K562 (cell line): Measurements from ENCODE around the gene ZCCHC8. TPM values are rescaled to one million over a fixed set of nuclear protein-coding genes. Genes with fewer than 3 reads are reported as not detected.

ENCODE experiments used
- ATAC-seq: fragments of 200-7000 bp; cut with Tn5 transposase; 3 replicates; pipeline ENCODE4 v1.9.1; 2020; ENCODE audit warnings: moderate library complexity
- BruUV-seq: library from RNA; stranded (reverse); fragments of 400-500 nt; replicated peaks from 2 replicates; lab custom pipeline; 2021; lab: Mats Ljungman, UMichigan
- CTCF ChIA-PET: fragments of 300-600 bp; formaldehyde crosslinking; extraction: SDS; loops from one replicate; lab custom pipeline; 2021; ENCODE audit warnings: low intra/inter-chr PET ratio; lab: Yijun Ruan, JAX
- POLR2A ChIA-PET: fragments of 300-600, 350-650 bp; sonication (Branson Sonifier 250); formaldehyde crosslinking; extraction: SDS; loops from one replicate; lab custom pipeline; 2021; ENCODE audit warnings: antibody characterized with exemption, inconsistent platforms; lab: Yijun Ruan, JAX
- DNase-seq, 4 experiments: peaks; one replicate each; pipeline versions ENCODE4 v3.0.0 to v3.0.0-alpha.2; 2011 to 2018; ENCODE audit warnings: low spot score in 3 of 4, mixed read lengths in 3 of 4; ENCODE audit errors: extremely low read depth in 1 of 4
- FAIRE-seq: peaks from 2 replicates; lab custom pipeline; 2011; peaks lifted over from hg19 to GRCh38; lab: Jason Lieb, UNC
- H2AFZ ChIP-seq: 2 replicates; pipeline ENCODE4 v1.6.0; 2011; ENCODE audit warnings: low read depth, low read length, control low read depth, inconsistent platforms
- H3K27ac ChIP-seq: fragments of 200-600 bp; 3 replicates; pipeline ENCODE4 v1.8.0; 2011; ENCODE audit warnings: low read depth, mild to moderate bottlenecking, control low read depth, inconsistent platforms, low read length, moderate library complexity, mixed read lengths; ENCODE audit errors: extremely low read depth
- H3K27me3 ChIP-seq, 2 experiments: fragments of 300-600 bp in 1 of 2; 2 replicates in 1 of 2; 3 replicates in 1 of 2; pipeline versions ENCODE4 v1.6.0 to v1.8.0; 2011; ENCODE audit warnings: inconsistent platforms in 2 of 2, low read length in 2 of 2, mild to moderate bottlenecking in 1 of 2, mixed read lengths in 1 of 2, moderate library complexity in 1 of 2; ENCODE audit not compliant: control insufficient read depth in 2 of 2, insufficient read depth in 2 of 2
- H3K36me3 ChIP-seq: fragments of 300-600 bp; 3 replicates; pipeline ENCODE4 v1.8.0; 2011; ENCODE audit warnings: mild to moderate bottlenecking, low read length, inconsistent platforms; ENCODE audit not compliant: control insufficient read depth, insufficient read depth
- H3K4me1 ChIP-seq, 2 experiments: fragments of 200-600 bp in 1 of 2; replicated peaks in 1 of 2; 2 replicates in 1 of 2; 3 replicates in 1 of 2; pipeline versions ENCODE4 v1.5.1 to v1.8.0; 2011; ENCODE audit warnings: inconsistent platforms in 2 of 2, low read length in 2 of 2, mild to moderate bottlenecking in 1 of 2, mixed read lengths in 1 of 2, moderate library complexity in 1 of 2; ENCODE audit not compliant: control insufficient read depth in 2 of 2, insufficient read depth in 2 of 2
- H3K4me2 ChIP-seq: 2 replicates; pipeline ENCODE4 v1.6.1; 2011; ENCODE audit warnings: low read length, control low read depth, inconsistent platforms, mixed read lengths; ENCODE audit not compliant: insufficient read depth
- H3K4me3 ChIP-seq: fragments of 200-600 bp; sonication (generic), shearing (Covaris generic); 2 replicates; pipeline ENCODE4 v1.5.1; 2016; ENCODE audit warnings: control low read depth, inconsistent platforms
- H3K79me2 ChIP-seq: fragments of 200-600 bp; 3 replicates; pipeline ENCODE4 v1.8.0; 2011; ENCODE audit warnings: low read length, inconsistent platforms; ENCODE audit not compliant: control insufficient read depth, insufficient read depth
- H3K9ac ChIP-seq, 2 experiments: 2 replicates each; pipeline versions ENCODE4 v1.6.0 to v1.6.1; 2011; ENCODE audit warnings: low read depth in 2 of 2, low read length in 2 of 2, control low read depth in 1 of 2, inconsistent platforms in 1 of 2, mild to moderate bottlenecking in 1 of 2, mixed read lengths in 1 of 2; ENCODE audit not compliant: insufficient read depth in 1 of 2
- H3K9me1 ChIP-seq: one replicate; pipeline ENCODE4 v1.6.0; 2011; ENCODE audit warnings: inconsistent platforms, mild to moderate bottlenecking, low read length, moderate library complexity; ENCODE audit not compliant: control insufficient read depth, insufficient read depth
- H3K9me3 ChIP-seq: replicated peaks from 2 replicates; pipeline ENCODE4 v1.5.1; 2011; ENCODE audit warnings: low read depth, low read length, inconsistent platforms; ENCODE audit not compliant: control insufficient read depth, insufficient read depth
- H4K20me1 ChIP-seq: replicated peaks from 2 replicates; pipeline ENCODE4 v1.6.1; 2011; ENCODE audit warnings: low read length, inconsistent platforms, mixed read lengths; ENCODE audit not compliant: control insufficient read depth, insufficient read depth
- MED1 ChIP-seq: sonication (generic); formaldehyde crosslinking; IDR thresholded peaks from 2 replicates; pipeline ENCODE4 v1.8.1; 2023; ENCODE audit warnings: missing genetic modification reagents, borderline replicate concordance
- PTRF ChIP-seq: fragments of 450-650 bp; IDR thresholded peaks from 2 replicates; pipeline ENCODE4 v1.6.1; 2016; ENCODE audit warnings: mild to moderate bottlenecking, missing genetic modification characterization, missing compliant biosample characterization
- SAFB ChIP-seq: fragments of 200-400 bp; formaldehyde crosslinking; IDR thresholded peaks from 2 replicates; pipeline ENCODE4 v1.6.1; 2017; ENCODE audit warnings: low read depth, low read length, borderline replicate concordance
- ZNF282 ChIP-seq: sonication (generic); formaldehyde crosslinking; IDR thresholded peaks from 2 replicates; pipeline ENCODE4 v1.8.1; 2023; ENCODE audit warnings: missing genetic modification reagents
- ZNF76 ChIP-seq: fragments of 250-450 bp; sonication (Bioruptor Pico); IDR thresholded peaks from 2 replicates; pipeline ENCODE4 v1.4.0; 2020; ENCODE audit warnings: mild to moderate bottlenecking, moderate library complexity, borderline replicate concordance
- ZNF780A ChIP-seq: fragments of 250-450 bp; sonication (Bioruptor Pico); IDR thresholded peaks from 2 replicates; pipeline ENCODE4 v1.5.0; 2021; ENCODE audit warnings: mild to moderate bottlenecking
- WGBS: fragments of 100-300 bp; shearing (Covaris generic); methylation state at CpG from one replicate; pipeline ENCODE4 v1.1.6; 2016; ENCODE audit warnings: low coverage, mixed read lengths; ENCODE audit not compliant: insufficient coverage; ENCODE audit errors: missing lambda C conversion rate; 5-methylcytosine and 5-hydroxymethylcytosine counted together
- in situ Hi-C: fragments of 300-500 bp; cut with MboI; formaldehyde crosslinking; loops from 4 replicates; pipeline ENCODE4 v1.15.0; 2018; ENCODE audit warnings: inconsistent platforms, mixed read lengths
- intact Hi-C: fragments of 100-400 bp; cut with micrococcal nuclease; formaldehyde crosslinking; loops from 2 replicates; pipeline ENCODE4 v1.14.2; 2022
- polyA plus RNA-seq, 8 experiments: library from polyadenylated mRNA; depleted of rRNA in 4 of 8; stranded (reverse) in 5 of 8; unstranded in 3 of 8; fragments of >200 nt; fragmentation: Nextera tagmentation in 2 of 8; fragmentation: Illumina TruSeq in 1 of 8; extraction: Ambion mirVana in 2 of 8; extraction: Trizol in 1 of 8; gene quantifications; 2 replicates each; pipeline versions ENCODE4 v1.2.1 to v1.2.3, GENCODE V29; 2011 to 2014; ENCODE audit warnings: inconsistent platforms in 1 of 8, missing spikeins in 1 of 8
- total RNA-seq, 7 experiments: library from RNA; depleted of rRNA in 6 of 7; stranded (reverse); fragments of >200 nt in 6 of 7; fragmentation: Illumina TruSeq in 2 of 7; extraction: Trizol in 2 of 7; gene quantifications; 2 replicates each; pipeline versions ENCODE4 v1.2.1 to v1.2.3, GENCODE V29; 2011 to 2021; ENCODE audit warnings: low replicate concordance in 1 of 7
- TF ChIP-seq, protein P1 (sequence below): IDR thresholded peaks from 2 replicates; pipeline ENCODE4 v1.6.1; 2011; ENCODE audit not compliant: insufficient read length; ENCODE audit errors: extremely low read depth

Gene ZCCHC8
- total and polyA plus RNA-seq, 9 of the 15 experiments (the other 6 are each of a cell fraction or from before 2014, with no cell fraction given), result 14.8 to 50.9 (median 34.1) TPM

- intact Hi-C loops, result no loop called here
- H3K4me2 ChIP-seq, result no peak overlapping the region
- no peak for DNase-seq
- no peaks in the 10 kb centered on the region for H3K27me3 ChIP-seq
- H3K27ac ChIP-seq, result no peak overlapping the region
- FAIRE-seq, result no peak
- POLR2A ChIA-PET, result interaction anchor here (1.3 kb wide), 1 partner anchor 11 kb away, joined by 3 read pairs; no protein-coding TSS in a partner anchor
- H3K9me1 ChIP-seq, result no peaks in the 10 kb centered on the region
- no peak overlapping the region for H3K4me3 ChIP-seq
- no peaks in the 10 kb centered on the region; a peak in 1 of 5 replicates for H3K4me1 ChIP-seq
- no TSS peak for BruUV-seq
- no peaks in the 10 kb centered on the region for H3K36me3 ChIP-seq
- in situ Hi-C loops, result no loop called here
- CTCF ChIA-PET, result no interaction called here
- no peak for TF ChIP-seq MED1 (CRISPR knock-in tag)
- no peak for TF ChIP-seq ZNF76
- TF ChIP-seq, protein P1, sequence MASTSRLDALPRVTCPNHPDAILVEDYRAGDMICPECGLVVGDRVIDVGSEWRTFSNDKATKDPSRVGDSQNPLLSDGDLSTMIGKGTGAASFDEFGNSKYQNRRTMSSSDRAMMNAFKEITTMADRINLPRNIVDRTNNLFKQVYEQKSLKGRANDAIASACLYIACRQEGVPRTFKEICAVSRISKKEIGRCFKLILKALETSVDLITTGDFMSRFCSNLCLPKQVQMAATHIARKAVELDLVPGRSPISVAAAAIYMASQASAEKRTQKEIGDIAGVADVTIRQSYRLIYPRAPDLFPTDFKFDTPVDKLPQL, result no peak
- no peak for TF ChIP-seq ZNF282 (CRISPR knock-in tag)
- TF ChIP-seq ZNF780A (CRISPR knock-in tag), result no peak
- TF ChIP-seq SAFB, result no peak
- no peak for TF ChIP-seq PTRF (tag)
- TF ChIP-seq, all 486 proteins: peak for 0
- H3K9me3 ChIP-seq, result no peaks in the 10 kb centered on the region
- no peak overlapping the region for H3K9ac ChIP-seq
- H4K20me1 ChIP-seq, result no peaks in the 10 kb centered on the region
- no peaks in the 10 kb centered on the region for H3K79me2 ChIP-seq
- ATAC-seq, result no peak
- H2AFZ ChIP-seq, result peak overlapping the region; percentile 22; the same call in 1 of the 2 replicates
- 61% methylated on average over 5 of the region's 7 CpGs for WGBS
Measured at GRCh38 chr12:122460061-122460460, 40.7 kb downstream of the ZCCHC8 start.
